HepG2 (cell line): ENCODE data around the gene UCK2. TPM values are rescaled to one million over a fixed set of nuclear protein-coding genes. Genes with fewer than 3 reads are reported as not detected.
A peak's percentile ranks its signal among the peaks of the same experiment; 100 is the strongest.

Experiments
- ATAC-seq: fragments of 200-7000 bp; cut with Tn5 transposase; 3 replicates; pipeline ENCODE4 v1.9.1; 2020; ENCODE audit warnings: mild to moderate bottlenecking, moderate library complexity
- BruUV-seq: library from RNA; stranded (reverse); fragments of 400-500 nt; replicated peaks from 2 replicates; lab custom pipeline; 2021; lab: Mats Ljungman, UMichigan
- CTCF ChIA-PET: fragments of 300-600 bp; formaldehyde crosslinking; extraction: SDS; loops from one replicate; lab custom pipeline; 2021; ENCODE audit warnings: low total read pairs, inconsistent platforms, low intra/inter-chr PET ratio; lab: Yijun Ruan, JAX
- POLR2A ChIA-PET: fragments of 350-600 bp; sonication (Branson Sonifier 250); formaldehyde crosslinking; loops from one replicate; lab custom pipeline; 2020; ENCODE audit warnings: antibody characterized with exemption, inconsistent platforms; lab: Yijun Ruan, JAX
- DNase-seq: peaks from one replicate; pipeline ENCODE4 v3.0.0-alpha.2; 2015; ENCODE audit warnings: low spot score
- FAIRE-seq: peaks from 3 replicates; lab custom pipeline; 2011; peaks lifted over from hg19 to GRCh38; lab: Jason Lieb, UNC
- H2AFZ ChIP-seq: one replicate; pipeline ENCODE4 v1.6.1; 2011; ENCODE audit warnings: low read length, inconsistent platforms
- H3K27ac ChIP-seq: fragments of 300-600 bp; 3 replicates; pipeline ENCODE4 v1.8.0; 2011; ENCODE audit warnings: mixed run types, mild to moderate bottlenecking, mixed read lengths, low read length, inconsistent platforms; ENCODE audit not compliant: insufficient read depth; ENCODE audit errors: extremely low read length
- H3K27me3 ChIP-seq, 2 experiments: fragments of 200-600 bp in 1 of 2; 2 replicates in 1 of 2; 3 replicates in 1 of 2; pipeline versions ENCODE4 v1.6.0 to v1.8.0; 2011; ENCODE audit warnings: low read length in 2 of 2, mild to moderate bottlenecking in 2 of 2, moderate library complexity in 2 of 2, inconsistent platforms in 1 of 2; ENCODE audit not compliant: insufficient read depth in 2 of 2, control insufficient read depth in 1 of 2
- H3K36me3 ChIP-seq, 2 experiments: fragments of 200-600 bp in 1 of 2; replicated peaks in 1 of 2; 2 replicates in 1 of 2; 3 replicates in 1 of 2; pipeline versions ENCODE4 v1.5.1 to v1.8.0; 2011; ENCODE audit warnings: low read length in 2 of 2, inconsistent platforms in 1 of 2; ENCODE audit not compliant: insufficient read depth in 2 of 2, control insufficient read depth in 1 of 2
- H3K4me1 ChIP-seq: 2 replicates; pipeline ENCODE4 v1.5.1; 2012; ENCODE audit warnings: low read length, inconsistent platforms; ENCODE audit not compliant: insufficient read depth
- H3K4me2 ChIP-seq: 2 replicates; pipeline ENCODE4 v1.6.0; 2011; ENCODE audit warnings: low read depth, low read length, inconsistent platforms
- H3K4me3 ChIP-seq, 3 experiments: fragments of 200-600 bp in 1 of 3; sonication (generic), shearing (Covaris generic) in 1 of 3; replicated peaks in 1 of 3; 2 replicates each; pipeline ENCODE4 v1.5.1; 2011 to 2016; ENCODE audit warnings: low read length in 3 of 3, inconsistent platforms in 2 of 3, low read depth in 2 of 3, mild to moderate bottlenecking in 2 of 3, control low read depth in 1 of 3, mixed read lengths in 1 of 3; ENCODE audit not compliant: insufficient read depth in 1 of 3
- H3K79me2 ChIP-seq: one replicate; pipeline ENCODE4 v1.6.1; 2011; ENCODE audit warnings: low read length, inconsistent platforms; ENCODE audit not compliant: insufficient read depth
- H3K9ac ChIP-seq: 2 replicates; pipeline ENCODE4 v1.6.0; 2011; ENCODE audit warnings: mild to moderate bottlenecking, low read depth, low read length, inconsistent platforms; ENCODE audit not compliant: insufficient read depth
- H3K9me3 ChIP-seq: 2 replicates; pipeline ENCODE4 v1.5.1; 2012; ENCODE audit warnings: mild to moderate bottlenecking, low read length
- H4K20me1 ChIP-seq: 2 replicates; pipeline ENCODE4 v1.6.0; 2011; ENCODE audit warnings: inconsistent platforms, mild to moderate bottlenecking, low read length, moderate library complexity; ENCODE audit not compliant: insufficient read depth
- AHR ChIP-seq: IDR thresholded peaks from 2 replicates; pipeline ENCODE4 v1.6.1; 2018; ENCODE audit warnings: missing genetic modification reagents, missing compliant biosample characterization
- BRD4 ChIP-seq: sonication (generic); formaldehyde crosslinking; IDR thresholded peaks from 2 replicates; pipeline ENCODE4 v1.4.0; 2020; ENCODE audit warnings: missing genetic modification reagents
- GATAD2A ChIP-seq: IDR thresholded peaks from 2 replicates; pipeline ENCODE4 v1.6.1; 2016
- MYC ChIP-seq: sonication (generic); formaldehyde crosslinking; IDR thresholded peaks from 2 replicates; pipeline ENCODE4 v1.9.0; 2021; ENCODE audit warnings: missing genetic modification reagents, borderline replicate concordance
- PTBP1 ChIP-seq: fragments of 200-400 bp; formaldehyde crosslinking; IDR thresholded peaks from 2 replicates; pipeline ENCODE4 v1.6.1; 2018; ENCODE audit warnings: low read length, low read depth; ENCODE audit not compliant: poor library complexity, severe bottlenecking
- SPEN ChIP-seq: sonication (generic); formaldehyde crosslinking; IDR thresholded peaks from 2 replicates; pipeline ENCODE4 v1.5.1; 2020; ENCODE audit warnings: low read depth, mild to moderate bottlenecking, missing genetic modification reagents
- ZMYM4 ChIP-seq: sonication (generic); formaldehyde crosslinking; IDR thresholded peaks from 2 replicates; pipeline ENCODE4 v1.8.1; 2023; ENCODE audit warnings: mild to moderate bottlenecking, missing genetic modification reagents
- ZNF326 ChIP-seq: sonication (generic); formaldehyde crosslinking; IDR thresholded peaks from 2 replicates; pipeline ENCODE4 v1.4.0; 2020; ENCODE audit warnings: missing genetic modification reagents, borderline replicate concordance
- ZNF335 ChIP-seq: sonication (generic); formaldehyde crosslinking; IDR thresholded peaks from 2 replicates; pipeline ENCODE4 v1.4.0; 2020; ENCODE audit warnings: missing genetic modification reagents
- WGBS: methylation state at CpG from one replicate; pipeline ENCODE4 v1.1.6; 2017; ENCODE audit warnings: low lambda C conversion rate; 5-methylcytosine and 5-hydroxymethylcytosine counted together
- in situ Hi-C: cut with HindIII; loops from 2 replicates; pipeline ENCODE4 v1.10.0; 2017; ENCODE audit warnings: low pct_unique_long_range_greater_than_20kb; ENCODE audit not compliant: extremely low pct_ligation_motif_present
- intact Hi-C: fragments of 100-400 bp; cut with micrococcal nuclease; formaldehyde crosslinking; loops from one replicate; pipeline ENCODE4 v1.10.0; 2022; ENCODE audit not compliant: unreplicated experiment
- polyA plus RNA-seq, 8 experiments: library from polyadenylated mRNA; depleted of rRNA in 3 of 8; stranded (reverse) in 7 of 8; unstranded in 1 of 8; fragments of >200 nt; fragmentation: Illumina TruSeq in 4 of 8; extraction: Trizol in 4 of 8; gene quantifications; 2 replicates each; pipeline versions ENCODE4 v1.2.1 to v1.2.3, GENCODE V29; 2011 to 2016; ENCODE audit warnings: low read depth in 4 of 8, missing spikeins in 1 of 8, mixed read lengths in 1 of 8; ENCODE audit not compliant: insufficient read depth in 1 of 8
- total RNA-seq, 5 experiments: library from RNA; depleted of rRNA; stranded (reverse); fragments of >200 nt; fragmentation: Illumina TruSeq; extraction: Trizol; gene quantifications; 2 replicates each; pipeline ENCODE4 v1.2.3, GENCODE V29; 2016; ENCODE audit warnings: low read depth in 1 of 5
- TF ChIP-seq, protein P1 (sequence below): sonication (generic); formaldehyde crosslinking; IDR thresholded peaks from 2 replicates; pipeline ENCODE4 v1.9.0; 2021; ENCODE audit warnings: missing genetic modification reagents, mild to moderate bottlenecking, borderline replicate concordance
- TF ChIP-seq, protein P2 (sequence below): sonication (generic); formaldehyde crosslinking; IDR thresholded peaks from 2 replicates; pipeline ENCODE4 v1.4.0; 2020; ENCODE audit warnings: missing genetic modification reagents
- TF ChIP-seq, protein P3 (sequence below): sonication (generic); formaldehyde crosslinking; IDR thresholded peaks from 2 replicates; pipeline ENCODE4 v1.9.0; 2021; ENCODE audit warnings: missing genetic modification reagents, borderline replicate concordance

Gene UCK2
- total and polyA plus RNA-seq, 2 of the 13 experiments (the other 11 are each of a cell fraction or from before 2014, with no cell fraction given): 64.3 to 78.0 TPM

DNA sequence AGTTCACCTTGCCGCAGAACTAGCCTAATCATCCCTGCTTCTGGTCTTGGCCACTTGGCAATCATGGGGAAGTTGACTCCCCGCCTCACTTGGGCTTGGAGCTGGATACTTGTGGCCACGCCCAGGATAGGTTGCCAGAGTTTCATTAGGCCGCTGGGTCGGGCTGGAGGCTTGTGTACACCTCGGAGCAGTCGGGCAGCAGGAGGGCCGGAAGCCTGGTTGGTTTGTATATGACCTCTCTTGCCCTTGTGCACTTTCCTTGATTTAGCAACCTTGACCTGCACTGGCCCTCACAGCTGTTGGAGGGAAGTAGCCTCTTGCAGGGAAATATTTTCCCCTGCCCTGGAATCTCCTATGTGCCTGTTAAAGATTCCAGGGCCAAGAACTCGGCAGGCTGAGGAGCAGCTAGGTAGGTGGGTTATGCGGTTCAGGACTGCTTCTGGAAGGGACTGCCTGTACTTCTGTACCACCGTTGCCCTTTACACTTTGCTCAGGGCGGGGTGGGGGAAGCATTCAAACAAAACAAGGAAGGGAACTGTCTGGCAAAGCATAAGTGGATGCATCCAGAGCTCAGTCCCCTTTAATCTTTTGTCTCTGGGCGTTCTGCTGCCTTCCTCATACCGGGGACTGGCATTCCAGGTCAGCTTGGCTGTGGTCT lies 83.5 kb downstream of the UCK2 start (continued):
- TF ChIP-seq MYC (CRISPR knock-in tag): peak; percentile 60; the same call in 1 of the 2 replicates

DNA sequence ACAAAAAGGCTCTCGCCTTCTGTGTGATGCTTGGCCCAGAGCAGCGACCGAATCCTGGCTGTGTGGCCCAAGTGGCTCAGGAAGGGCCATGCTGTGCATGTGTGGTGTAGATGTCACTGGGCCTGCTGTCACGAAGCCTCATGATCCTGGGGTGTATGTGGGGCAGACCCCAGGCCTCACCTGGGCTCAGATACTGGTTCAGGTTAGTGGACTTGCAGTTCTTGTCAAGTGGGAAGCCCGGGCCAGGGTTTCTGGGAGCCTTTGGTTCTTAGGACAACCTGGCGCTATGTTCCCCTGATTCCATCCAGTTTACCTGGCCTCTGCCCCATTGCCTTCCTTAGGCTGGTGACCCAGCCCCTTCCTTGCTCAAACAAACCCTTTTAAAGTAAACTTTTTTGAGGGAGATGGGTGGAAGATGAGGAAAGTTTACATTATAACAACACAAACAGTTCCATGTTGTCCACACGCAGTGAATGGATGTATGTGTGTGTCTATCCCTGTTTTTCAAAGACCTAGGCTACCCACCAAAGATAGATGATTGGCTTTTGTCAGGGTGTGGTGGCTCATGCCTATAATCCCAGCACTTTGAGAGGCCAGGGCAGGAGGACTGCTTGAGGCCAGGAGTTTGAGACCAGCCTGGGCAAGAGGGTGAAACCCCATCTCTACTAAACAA lies 84.3 kb downstream of the UCK2 start:
- H3K79me2 ChIP-seq: no peaks in the 10 kb centered on the region
- ATAC-seq: peak; percentile 22
- no peak for DNase-seq
- H3K4me1 ChIP-seq: peaks cover 73% of the 10 kb centered on the region
- peaks cover 8 to 28% of the 10 kb centered on the region in 2 experiments; a peak in 4 of 5 replicates for H3K36me3 ChIP-seq
- peak overlapping the region; percentile 80 for H3K27ac ChIP-seq
- ChIA-PET POLR2A (interaction anchor here (0.6 to 3.2 kb wide), 14 partner anchors 9 to 927 kb away, joined by 3 to 31 read pairs (median 4); partner anchors contain the start of genes ALDH9A1, MGST3, POGK and TMCO1), CTCF (no interaction called here)
- no peak overlapping the region for H2AFZ ChIP-seq
- H3K4me2 ChIP-seq: peak overlapping the region; percentile 72
- H3K27me3 ChIP-seq: no peaks in the 10 kb centered on the region
- H4K20me1 ChIP-seq: no peaks in the 10 kb centered on the region
- no TSS peak for BruUV-seq
- H3K4me3 ChIP-seq: peak overlapping the region; percentile 2 to 54 (median 20); a peak in 5 of 6 replicates
- WGBS: 39% methylated on average over 7 of the region's 7 CpGs
- intact Hi-C loops (loop anchor here (2.0 to 10.0 kb wide), 5 partner anchors 83 to 777 kb away; partner anchors contain the start of genes ALDH9A1 and TMCO1), in situ Hi-C loops (loop anchor here (5.0 to 25.0 kb wide), 2 partner anchors 214 to 499 kb away; partner anchors contain the start of gene ALDH9A1)
- peak overlapping the region; percentile 43 for H3K9ac ChIP-seq
- no peak for FAIRE-seq
- no peaks in the 10 kb centered on the region for H3K9me3 ChIP-seq
- TF ChIP-seq SPEN (CRISPR knock-in tag): peak; percentile 28; the same call in 1 of the 2 replicates
- TF ChIP-seq, protein P1, sequence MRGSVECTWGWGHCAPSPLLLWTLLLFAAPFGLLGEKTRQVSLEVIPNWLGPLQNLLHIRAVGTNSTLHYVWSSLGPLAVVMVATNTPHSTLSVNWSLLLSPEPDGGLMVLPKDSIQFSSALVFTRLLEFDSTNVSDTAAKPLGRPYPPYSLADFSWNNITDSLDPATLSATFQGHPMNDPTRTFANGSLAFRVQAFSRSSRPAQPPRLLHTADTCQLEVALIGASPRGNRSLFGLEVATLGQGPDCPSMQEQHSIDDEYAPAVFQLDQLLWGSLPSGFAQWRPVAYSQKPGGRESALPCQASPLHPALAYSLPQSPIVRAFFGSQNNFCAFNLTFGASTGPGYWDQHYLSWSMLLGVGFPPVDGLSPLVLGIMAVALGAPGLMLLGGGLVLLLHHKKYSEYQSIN (CRISPR knock-in tag): no peak
- TF ChIP-seq ZNF335 (CRISPR knock-in tag): no peak
- peak; percentile 32; the same call in 1 of the 2 replicates for TF ChIP-seq ZMYM4 (CRISPR knock-in tag)
- TF ChIP-seq, protein P2, sequence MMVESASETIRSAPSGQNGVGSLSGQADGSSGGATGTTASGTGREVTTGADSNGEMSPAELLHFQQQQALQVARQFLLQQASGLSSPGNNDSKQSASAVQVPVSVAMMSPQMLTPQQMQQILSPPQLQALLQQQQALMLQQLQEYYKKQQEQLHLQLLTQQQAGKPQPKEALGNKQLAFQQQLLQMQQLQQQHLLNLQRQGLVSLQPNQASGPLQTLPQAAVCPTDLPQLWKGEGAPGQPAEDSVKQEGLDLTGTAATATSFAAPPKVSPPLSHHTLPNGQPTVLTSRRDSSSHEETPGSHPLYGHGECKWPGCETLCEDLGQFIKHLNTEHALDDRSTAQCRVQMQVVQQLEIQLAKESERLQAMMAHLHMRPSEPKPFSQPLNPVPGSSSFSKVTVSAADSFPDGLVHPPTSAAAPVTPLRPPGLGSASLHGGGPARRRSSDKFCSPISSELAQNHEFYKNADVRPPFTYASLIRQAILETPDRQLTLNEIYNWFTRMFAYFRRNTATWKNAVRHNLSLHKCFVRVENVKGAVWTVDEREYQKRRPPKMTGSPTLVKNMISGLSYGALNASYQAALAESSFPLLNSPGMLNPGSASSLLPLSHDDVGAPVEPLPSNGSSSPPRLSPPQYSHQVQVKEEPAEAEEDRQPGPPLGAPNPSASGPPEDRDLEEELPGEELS (CRISPR knock-in tag): 0 out of 2 replicates have a peak, but pooled peaks have one; percentile 46
- 0 out of 2 replicates have a peak, but pooled peaks have one; percentile 18 for TF ChIP-seq GATAD2A (CRISPR knock-in tag)
- TF ChIP-seq BRD4: no peak
- TF ChIP-seq, protein P3, sequence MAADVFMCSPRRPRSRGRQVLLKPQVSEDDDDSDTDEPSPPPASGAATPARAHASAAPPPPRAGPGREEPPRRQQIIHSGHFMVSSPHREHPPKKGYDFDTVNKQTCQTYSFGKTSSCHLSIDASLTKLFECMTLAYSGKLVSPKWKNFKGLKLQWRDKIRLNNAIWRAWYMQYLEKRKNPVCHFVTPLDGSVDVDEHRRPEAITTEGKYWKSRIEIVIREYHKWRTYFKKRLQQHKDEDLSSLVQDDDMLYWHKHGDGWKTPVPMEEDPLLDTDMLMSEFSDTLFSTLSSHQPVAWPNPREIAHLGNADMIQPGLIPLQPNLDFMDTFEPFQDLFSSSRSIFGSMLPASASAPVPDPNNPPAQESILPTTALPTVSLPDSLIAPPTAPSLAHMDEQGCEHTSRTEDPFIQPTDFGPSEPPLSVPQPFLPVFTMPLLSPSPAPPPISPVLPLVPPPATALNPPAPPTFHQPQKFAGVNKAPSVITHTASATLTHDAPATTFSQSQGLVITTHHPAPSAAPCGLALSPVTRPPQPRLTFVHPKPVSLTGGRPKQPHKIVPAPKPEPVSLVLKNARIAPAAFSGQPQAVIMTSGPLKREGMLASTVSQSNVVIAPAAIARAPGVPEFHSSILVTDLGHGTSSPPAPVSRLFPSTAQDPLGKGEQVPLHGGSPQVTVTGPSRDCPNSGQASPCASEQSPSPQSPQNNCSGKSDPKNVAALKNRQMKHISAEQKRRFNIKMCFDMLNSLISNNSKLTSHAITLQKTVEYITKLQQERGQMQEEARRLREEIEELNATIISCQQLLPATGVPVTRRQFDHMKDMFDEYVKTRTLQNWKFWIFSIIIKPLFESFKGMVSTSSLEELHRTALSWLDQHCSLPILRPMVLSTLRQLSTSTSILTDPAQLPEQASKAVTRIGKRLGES (CRISPR knock-in tag): no peak
- TF ChIP-seq ZNF326: no peak
- no peak for TF ChIP-seq PTBP1
- no peak for TF ChIP-seq AHR (CRISPR knock-in tag)
